A673 (cell line): ENCODE results near the gene LRBA. TPM values are rescaled to one million over a fixed set of nuclear protein-coding genes. Genes with fewer than 3 reads are reported as not detected.
"Not testable (repeated sequence)": the region's sequence is repeated elsewhere in the genome, so short reads cannot be mapped to it uniquely, and the experiment has no call there.

Experiments
- BruUV-seq: library from RNA; stranded (reverse); fragments of 400-500 nt; replicated peaks from 2 replicates; lab custom pipeline; 2021; lab: Mats Ljungman, UMichigan
- CTCF ChIA-PET: fragments of 300-600 bp; sonication (Branson Sonifier 250); formaldehyde crosslinking; loops from one replicate; lab custom pipeline; 2022; ENCODE audit warnings: antibody characterized with exemption; lab: Charles Lee
- POLR2A ChIA-PET: fragments of 300-600 bp; sonication (Branson Sonifier 250); formaldehyde crosslinking; loops from one replicate; lab custom pipeline; 2022; ENCODE audit warnings: antibody characterized with exemption; ENCODE audit not compliant: low non-redundant PET; lab: Charles Lee
- DNase-seq: peaks from one replicate; pipeline ENCODE4 v3.0.0-alpha.2; 2015; ENCODE audit warnings: low spot score
- H3K27ac ChIP-seq: fragments of 200-600 bp; sonication (generic); 2 replicates; pipeline ENCODE4 v1.5.1; 2016; ENCODE audit warnings: mixed run types, low read depth, mild to moderate bottlenecking, mixed read lengths, antibody characterized with exemption, low read length; ENCODE audit not compliant: poor library complexity, severe bottlenecking
- H3K27me3 ChIP-seq: fragments of 200-600 bp; sonication (generic); replicated peaks from 2 replicates; pipeline ENCODE4 v1.6.1; 2017; ENCODE audit warnings: mixed run types, low read depth, mild to moderate bottlenecking, mixed read lengths, antibody characterized with exemption, low read length; ENCODE audit not compliant: insufficient read depth, poor library complexity
- H3K36me3 ChIP-seq: fragments of 200-600 bp; sonication (generic); 2 replicates; pipeline ENCODE4 v1.6.1; 2016; ENCODE audit warnings: mixed run types, mild to moderate bottlenecking, mixed read lengths, antibody characterized with exemption, low read length; ENCODE audit not compliant: insufficient read depth, poor library complexity, severe bottlenecking
- H3K4me1 ChIP-seq: fragments of 200-600 bp; sonication (generic); 2 replicates; pipeline ENCODE4 v1.6.1; 2017; ENCODE audit warnings: mixed run types, mild to moderate bottlenecking, mixed read lengths, antibody characterized with exemption, low read length; ENCODE audit not compliant: insufficient read depth, poor library complexity, severe bottlenecking
- H3K4me3 ChIP-seq: fragments of 200-600 bp; sonication (generic); 2 replicates; pipeline ENCODE4 v1.5.1; 2016; ENCODE audit warnings: low read depth, mixed run types, mild to moderate bottlenecking, mixed read lengths, low read length; ENCODE audit not compliant: poor library complexity, severe bottlenecking
- H3K9me3 ChIP-seq: fragments of 200-600 bp; sonication (generic); 2 replicates; pipeline ENCODE4 v1.6.1; 2016; ENCODE audit warnings: mixed run types, low read depth, mild to moderate bottlenecking, mixed read lengths, antibody characterized with exemption, low read length; ENCODE audit not compliant: poor library complexity, severe bottlenecking
- CTCF ChIP-seq: fragments of 300-800, 200-600 bp; sonication (generic); conservative IDR thresholded peaks from 2 replicates; pipeline ENCODE4 v1.5.1; 2017; ENCODE audit warnings: low read depth, mild to moderate bottlenecking, antibody characterized with exemption, low read length, moderate library complexity, mixed read lengths
- EZH2 ChIP-seq: fragments of 200-600 bp; sonication (generic); IDR thresholded peaks from 2 replicates; pipeline ENCODE4 v1.6.1; 2017; ENCODE audit warnings: borderline replicate concordance, low read depth, mild to moderate bottlenecking, mixed read lengths, antibody characterized with exemption, low read length; ENCODE audit not compliant: poor library complexity, severe bottlenecking
- intact Hi-C: fragments of 100-400 bp; cut with micrococcal nuclease; formaldehyde crosslinking; loops from one replicate; pipeline ENCODE4 v1.10.0; 2022; ENCODE audit not compliant: unreplicated experiment
- total RNA-seq: library from RNA; stranded (reverse); gene quantifications from 2 replicates; pipeline ENCODE4 v1.2.3, GENCODE V29; 2021

Gene LRBA
- total RNA-seq, 1 experiment from 2014 or later: 35.7 TPM

- no peaks in the 10 kb centered on the region for H3K27me3 ChIP-seq
- intact Hi-C loops: no loop called here
- no TSS peak for BruUV-seq
- H3K4me3 ChIP-seq: no peak overlapping the region
- TF ChIP-seq CTCF (no peak), EZH2 (no peak)
- ChIA-PET POLR2A (no interaction called here), CTCF (no interaction called here)
- H3K4me1 ChIP-seq: no peaks in the 10 kb centered on the region
- DNase-seq: no peak
- H3K27ac ChIP-seq: no peak overlapping the region
- no peaks in the 10 kb centered on the region for H3K9me3 ChIP-seq
- no peaks in the 10 kb centered on the region for H3K36me3 ChIP-seq
Measured at GRCh38 chr4:151029537-151029936, 14.5 kb upstream of the LRBA start.

- H3K27ac ChIP-seq, BruUV-seq, H3K4me1 ChIP-seq, DNase-seq, H3K27me3 ChIP-seq, CTCF ChIA-PET, POLR2A ChIA-PET, H3K36me3 ChIP-seq, H3K4me3 ChIP-seq, H3K9me3 ChIP-seq, intact Hi-C loops: not testable (repeated sequence)
Measured at GRCh38 chr4:151029006-151029405, 13.9 kb upstream of the LRBA start.

DNA sequence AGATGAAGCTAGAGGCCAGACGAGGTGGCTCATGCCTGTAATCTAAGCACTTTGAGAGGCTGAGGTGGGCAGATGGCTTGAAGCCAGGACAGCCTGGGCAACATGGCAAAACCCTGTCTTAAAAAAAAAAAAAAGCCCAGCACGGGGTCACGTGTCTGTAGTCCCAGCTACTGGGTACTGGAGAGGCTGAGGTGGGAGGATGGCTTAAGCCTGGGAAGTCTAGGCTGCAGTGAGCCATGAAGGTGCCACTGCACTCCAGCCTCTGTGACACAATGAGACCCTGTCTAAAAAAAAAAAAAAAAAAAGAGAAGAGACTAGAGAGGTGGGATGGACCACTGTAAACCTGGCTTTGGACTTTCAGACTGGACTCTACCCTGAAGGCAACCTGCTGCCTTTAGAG lies 10.7 kb upstream of the LRBA start:
- no peaks in the 10 kb centered on the region for H3K9me3 ChIP-seq
- no peak overlapping the region for H3K27ac ChIP-seq
- CTCF ChIA-PET: no interaction called here
- TF ChIP-seq EZH2 (no peak), CTCF (no peak)
- intact Hi-C loops: no loop called here
- DNase-seq: no peak
- H3K27me3 ChIP-seq: no peaks in the 10 kb centered on the region
- H3K4me1 ChIP-seq: no peaks in the 10 kb centered on the region
- BruUV-seq: no TSS peak
- POLR2A ChIA-PET: no interaction called here
- H3K4me3 ChIP-seq: no peak overlapping the region
- no peaks in the 10 kb centered on the region for H3K36me3 ChIP-seq

GRCh38 chr4:151022586-151022985 lies 7.5 kb upstream of the LRBA start:
- no peaks in the 10 kb centered on the region for H3K4me1 ChIP-seq
- no TSS peak for BruUV-seq
- intact Hi-C loops: no loop called here
- no peaks in the 10 kb centered on the region for H3K36me3 ChIP-seq
- no peak overlapping the region for H3K4me3 ChIP-seq
- no peak for TF ChIP-seq CTCF
- no peak for TF ChIP-seq EZH2
- H3K9me3 ChIP-seq: no peaks in the 10 kb centered on the region
- H3K27ac ChIP-seq: no peak overlapping the region
- DNase-seq: no peak
- CTCF ChIA-PET: no interaction called here
- no peaks in the 10 kb centered on the region for H3K27me3 ChIP-seq
- POLR2A ChIA-PET: no interaction called here
